ENCODE results near the gene BBS9. TPM values are rescaled to one million over a fixed set of nuclear protein-coding genes. Genes with fewer than 3 reads are reported as not detected.

The BBS9 gene
- total and polyA plus RNA-seq, 2 donors (not counting 3 experiments of a cell fraction or from before 2014, with no cell fraction given): 5.7 to 17.4 TPM

DNA sequence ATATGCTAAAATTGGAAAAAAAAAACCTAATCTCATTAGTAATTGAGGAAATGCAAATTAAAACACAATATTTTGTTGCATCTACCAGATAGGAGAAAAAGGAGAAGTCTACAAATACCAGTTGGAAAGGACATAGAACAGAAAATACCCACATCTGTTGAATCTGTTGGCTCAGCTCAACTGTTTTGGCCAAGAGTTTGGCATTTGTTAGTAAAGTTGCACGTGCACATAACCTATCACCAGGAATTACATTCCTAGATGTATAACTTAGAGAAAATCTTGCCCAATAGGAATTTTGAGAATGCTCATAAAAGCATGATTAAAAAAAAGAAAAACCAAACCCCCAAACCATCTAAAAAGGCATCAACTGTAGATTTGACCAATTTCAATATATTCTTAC is 493.9 kb downstream of the BBS9 start:
- FAIRE-seq (no peak), DNase-seq (ENCODE audit: low read depth, low spot score) (no peak)
- no peak for TF ChIP-seq JUN (IDR thresholded peaks at IDR 0.05; ENCODE audit: borderline replicate concordance, insufficient read depth, insufficient read length, low read depth)
- no peak for TF ChIP-seq POLR2AphosphoS5 (IDR thresholded peaks at IDR 0.05; ENCODE audit: insufficient read depth, low read depth, low read length)
- no peak for TF ChIP-seq POLR2A (IDR thresholded peaks at IDR 0.05; ENCODE audit: low read depth, low read length)
- no peak for TF ChIP-seq GATA2 (IDR thresholded peaks at IDR 0.05; ENCODE audit: insufficient read depth, insufficient read length, low read depth, low read length)
- TF ChIP-seq, protein P1, sequence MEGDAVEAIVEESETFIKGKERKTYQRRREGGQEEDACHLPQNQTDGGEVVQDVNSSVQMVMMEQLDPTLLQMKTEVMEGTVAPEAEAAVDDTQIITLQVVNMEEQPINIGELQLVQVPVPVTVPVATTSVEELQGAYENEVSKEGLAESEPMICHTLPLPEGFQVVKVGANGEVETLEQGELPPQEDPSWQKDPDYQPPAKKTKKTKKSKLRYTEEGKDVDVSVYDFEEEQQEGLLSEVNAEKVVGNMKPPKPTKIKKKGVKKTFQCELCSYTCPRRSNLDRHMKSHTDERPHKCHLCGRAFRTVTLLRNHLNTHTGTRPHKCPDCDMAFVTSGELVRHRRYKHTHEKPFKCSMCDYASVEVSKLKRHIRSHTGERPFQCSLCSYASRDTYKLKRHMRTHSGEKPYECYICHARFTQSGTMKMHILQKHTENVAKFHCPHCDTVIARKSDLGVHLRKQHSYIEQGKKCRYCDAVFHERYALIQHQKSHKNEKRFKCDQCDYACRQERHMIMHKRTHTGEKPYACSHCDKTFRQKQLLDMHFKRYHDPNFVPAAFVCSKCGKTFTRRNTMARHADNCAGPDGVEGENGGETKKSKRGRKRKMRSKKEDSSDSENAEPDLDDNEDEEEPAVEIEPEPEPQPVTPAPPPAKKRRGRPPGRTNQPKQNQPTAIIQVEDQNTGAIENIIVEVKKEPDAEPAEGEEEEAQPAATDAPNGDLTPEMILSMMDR (IDR thresholded peaks at IDR 0.05; ENCODE audit: extremely low read depth in 1 of 2, insufficient read depth in 1 of 2, low read depth in 1 of 2, low read length in 2 of 2): no peak
- TF ChIP-seq, protein P2, sequence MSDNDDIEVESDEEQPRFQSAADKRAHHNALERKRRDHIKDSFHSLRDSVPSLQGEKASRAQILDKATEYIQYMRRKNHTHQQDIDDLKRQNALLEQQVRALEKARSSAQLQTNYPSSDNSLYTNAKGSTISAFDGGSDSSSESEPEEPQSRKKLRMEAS (IDR thresholded peaks at IDR 0.05; ENCODE audit: insufficient read depth, insufficient read length): no peak
- TF ChIP-seq EZH2 (IDR thresholded peaks at IDR 0.05; ENCODE audit: borderline replicate concordance, low read depth, low read length, severe bottlenecking): no peak
- ChIA-PET CTCF (no interaction called here), POLR2A (no interaction called here)
- H3K9ac ChIP-seq (replicated peaks; ENCODE audit: extremely low read depth, insufficient read depth, low read length): no peak overlapping the region
- H3K27ac ChIP-seq (ENCODE audit: insufficient read depth, low read depth, low read length): no peak overlapping the region
- no peak overlapping the region for H3K4me3 ChIP-seq (replicated peaks in 1 of 3; ENCODE audit: insufficient read depth in 1 of 3, low read depth in 1 of 3, low read length in 3 of 3)
- H3K9me1 ChIP-seq (replicated peaks; ENCODE audit: control insufficient read depth, extremely low read depth, insufficient read depth, low read length): no peaks in the 10 kb centered on the region
- no peaks in the 10 kb centered on the region for H4K20me1 ChIP-seq (replicated peaks; ENCODE audit: control insufficient read depth, extremely low read depth, insufficient read depth, low read length)
- no peaks in the 10 kb centered on the region for H3K36me3 ChIP-seq (ENCODE audit: control insufficient read depth in 2 of 2, extremely low read depth in 1 of 2, insufficient read depth in 2 of 2, low read length in 2 of 2)
- BruUV-seq (replicated peaks): no TSS peak
- intact Hi-C loops (cut with micrococcal nuclease): no loop called here
- H3K4me1 ChIP-seq (ENCODE audit: control insufficient read depth, extremely low read depth, insufficient read depth, low read length): no peaks in the 10 kb centered on the region
- no peak overlapping the region for H2AFZ ChIP-seq (ENCODE audit: low read depth, low read length)
- no peaks in the 10 kb centered on the region for H3K79me2 ChIP-seq (ENCODE audit: control insufficient read depth, insufficient read depth, low read length)
- no peaks in the 10 kb centered on the region for H3K27me3 ChIP-seq (ENCODE audit: control insufficient read depth in 2 of 2, insufficient read depth in 2 of 2, low read length in 2 of 2)
- no peak overlapping the region for H3K4me2 ChIP-seq (ENCODE audit: insufficient read depth, low read length)
- no peaks in the 10 kb centered on the region for H3K9me3 ChIP-seq (replicated peaks; ENCODE audit: control insufficient read depth, insufficient read depth, low read length)
- dilution Hi-C loops (cut with MboI; ENCODE audit: extremely low pct_ligation_motif_present, low sequenced_read_pairs): no loop called here

All from endothelial cell of umbilical vein (primary cell).